HG03439 (cell line): Measurements from ENCODE around the gene RPRD1A.
"Not testable (repeated sequence)": the region's sequence is repeated elsewhere in the genome, so short reads cannot be mapped to it uniquely, and the experiment has no call there.

Experiments used
- ATAC-seq: cut with Tn5 transposase; IDR thresholded peaks from one replicate; pipeline ENCODE4 v1.9.1; 2021; ENCODE audit warnings: mild to moderate bottlenecking, moderate library complexity; ENCODE audit not compliant: unreplicated experiment

RPRD1A gene

DNA sequence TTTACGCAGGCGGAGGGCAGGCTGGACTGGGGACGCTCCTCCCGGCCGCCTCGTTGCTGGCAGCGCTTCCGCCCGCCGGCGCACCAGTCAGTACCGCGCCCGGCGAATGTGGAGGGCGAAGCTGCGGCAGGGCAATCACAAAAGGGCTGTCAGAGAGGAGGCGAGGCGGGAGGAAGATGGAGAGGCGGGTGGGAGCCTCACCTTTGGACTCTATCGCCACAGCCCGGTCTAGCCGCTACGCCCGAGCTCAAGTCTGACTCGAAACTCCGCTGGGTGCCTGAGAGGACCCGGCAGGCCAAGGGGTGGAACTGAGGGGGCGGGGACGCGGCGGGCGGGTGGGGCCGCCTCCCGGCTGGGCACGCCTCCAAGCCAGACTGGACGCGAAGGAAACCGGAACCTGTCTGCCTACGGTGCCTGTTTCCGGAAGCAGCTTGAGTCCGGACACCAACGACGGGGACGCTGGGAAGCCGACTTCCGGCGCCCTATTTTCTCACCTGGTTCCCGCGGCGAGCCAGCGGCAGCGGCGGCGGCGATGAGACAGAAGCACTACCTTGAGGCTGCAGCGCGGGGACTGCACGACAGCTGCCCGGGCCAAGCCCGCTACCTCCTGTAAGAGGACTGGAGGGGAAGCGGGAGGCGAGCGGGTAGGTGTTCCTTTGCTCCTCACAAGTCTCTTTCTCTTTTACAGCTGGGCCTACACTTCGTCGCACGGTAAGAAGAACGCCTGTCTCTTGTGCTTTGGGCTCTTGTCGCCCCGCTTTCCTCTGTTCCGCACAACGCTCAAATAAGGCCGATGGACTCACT is 95.0 kb downstream of the RPRD1A start, which contains the start of gene RMP24:
TSS of gene RMP24 (plus strand) at position 483 of the 804 bp plus-strand sequence.
- peak; percentile 94 for ATAC-seq

DNA sequence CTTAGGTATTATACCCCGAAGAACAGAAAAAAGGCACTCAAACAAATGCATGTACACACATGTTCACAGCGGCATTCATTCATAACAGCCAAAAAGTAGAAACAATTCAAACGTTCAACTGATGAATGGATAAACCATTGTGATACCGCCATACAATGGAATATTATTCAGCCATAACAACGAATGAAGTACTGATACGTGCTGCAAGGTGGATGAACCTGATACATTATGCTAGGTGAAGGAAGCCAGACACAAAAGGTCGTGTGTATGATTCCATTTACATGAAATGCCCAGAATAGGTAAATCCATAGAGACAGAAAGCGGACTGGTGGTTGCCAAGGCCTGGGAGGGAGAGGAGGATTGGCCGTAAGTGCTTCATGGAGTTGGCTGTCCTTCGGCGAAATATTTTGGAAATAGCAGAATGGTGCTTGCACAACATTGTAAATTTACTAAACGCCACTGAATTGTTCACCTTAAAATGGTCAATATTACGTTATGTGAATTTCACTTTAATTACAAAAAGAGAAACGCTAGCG is 95.6 kb downstream of the RPRD1A start:
- peak; percentile 24 for ATAC-seq

DNA sequence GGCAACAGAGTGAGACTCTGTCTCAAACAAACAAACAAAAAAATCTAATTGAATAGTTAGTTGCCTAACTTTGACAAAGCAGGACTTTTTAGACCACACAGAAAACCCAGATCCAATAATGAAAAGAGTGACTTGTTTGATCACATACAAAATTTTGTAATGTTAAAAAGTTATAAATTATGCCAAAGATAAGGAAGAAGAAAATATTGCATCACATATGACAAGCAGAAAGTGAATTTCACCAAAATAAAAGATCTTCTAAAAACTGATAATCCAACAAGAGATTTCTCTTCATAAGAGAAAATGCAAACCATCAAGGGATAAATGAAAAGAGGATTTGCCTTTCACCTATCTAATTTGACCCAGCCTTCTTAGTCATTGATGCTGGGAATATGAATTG is 97.7 kb downstream of the RPRD1A start:
- no peak for ATAC-seq

DNA sequence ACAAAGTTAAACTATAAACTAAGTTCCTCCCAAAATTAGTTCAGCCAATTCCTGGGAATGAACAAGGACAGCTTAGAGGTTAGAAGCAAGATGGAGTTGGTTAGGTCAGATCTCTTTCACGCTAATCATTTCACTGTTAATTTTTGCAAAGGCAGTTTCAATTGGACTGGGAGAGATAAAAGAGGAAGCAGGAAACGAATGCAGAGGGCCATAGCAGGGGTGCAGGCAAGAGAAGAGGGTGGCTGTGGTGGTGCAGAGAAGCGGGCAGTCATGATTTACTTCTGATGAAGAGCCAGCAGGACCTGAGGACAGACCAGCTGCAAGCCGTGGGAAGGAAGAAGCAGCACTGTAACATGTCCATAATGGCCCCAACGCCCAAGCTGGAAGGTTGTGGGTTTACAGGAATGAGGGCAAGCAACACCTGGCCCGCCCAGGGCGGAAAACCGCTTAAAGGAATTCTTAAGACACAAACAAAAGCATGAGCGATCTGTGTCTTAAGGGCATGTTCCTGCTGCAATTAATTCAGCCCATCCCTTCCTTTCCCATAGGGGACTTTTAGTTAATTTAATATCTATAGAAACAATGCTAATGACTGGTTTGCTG is 99.0 kb downstream of the RPRD1A start:
- ATAC-seq = no peak

DNA sequence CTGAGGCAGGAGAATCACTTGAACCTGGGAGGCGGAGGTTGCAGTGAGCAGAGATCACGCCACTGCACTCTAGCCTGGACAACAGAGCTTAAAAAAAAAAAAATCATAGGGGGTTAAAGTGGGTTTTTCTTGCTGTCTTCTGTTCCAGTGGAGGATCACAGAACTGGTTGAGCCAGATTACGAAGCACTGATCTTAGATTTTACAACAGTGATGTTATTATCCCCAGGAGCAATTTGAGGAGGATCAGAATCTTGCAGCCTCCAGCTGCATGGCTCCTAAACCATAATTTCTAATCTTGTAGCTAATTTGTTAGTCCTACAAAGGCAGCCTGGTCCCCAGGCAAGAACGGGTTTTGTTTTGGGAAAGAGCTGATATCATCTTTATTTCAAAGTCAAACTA is 99.5 kb downstream of the RPRD1A start:
- ATAC-seq = not testable (repeated sequence)

DNA sequence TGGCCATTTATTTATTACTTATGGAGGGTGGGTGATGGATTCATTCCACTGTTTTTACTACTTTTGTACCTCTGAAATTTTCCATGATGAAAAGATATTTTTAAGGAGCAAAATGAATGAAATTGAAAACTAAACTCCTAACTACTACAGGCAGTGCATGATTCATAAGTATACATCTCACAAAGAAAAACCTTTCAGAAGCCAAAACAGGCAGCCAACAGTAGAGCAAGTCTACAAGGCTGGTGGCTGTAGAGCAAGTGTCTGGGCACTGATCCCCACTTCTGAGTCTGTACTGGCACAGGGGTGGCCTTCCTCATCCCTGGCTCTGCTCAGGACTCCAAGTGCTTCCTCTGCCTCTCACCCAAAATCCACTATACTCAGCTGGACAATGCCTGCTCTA is 103.0 kb downstream of the RPRD1A start:
- no peak for ATAC-seq

DNA sequence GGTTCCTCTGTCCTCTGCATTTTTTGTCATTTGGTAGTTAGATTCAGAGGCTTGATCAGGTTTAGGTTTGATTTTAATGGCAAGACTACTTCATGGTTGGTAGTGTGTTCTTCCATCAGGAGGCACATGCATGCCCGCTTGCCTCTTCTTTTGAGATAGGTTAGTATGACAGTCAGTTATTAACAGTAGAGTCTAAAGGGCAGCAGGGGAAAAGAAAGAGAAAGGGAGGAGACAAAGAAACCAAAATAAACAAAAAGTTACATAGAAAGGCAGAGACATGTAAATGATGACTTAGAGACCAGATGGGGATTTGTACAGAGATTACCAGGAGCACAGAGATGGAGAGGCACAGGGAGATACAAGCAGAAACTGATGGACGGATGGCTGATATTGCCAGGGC is 105.0 kb downstream of the RPRD1A start:
- no peak for ATAC-seq

DNA sequence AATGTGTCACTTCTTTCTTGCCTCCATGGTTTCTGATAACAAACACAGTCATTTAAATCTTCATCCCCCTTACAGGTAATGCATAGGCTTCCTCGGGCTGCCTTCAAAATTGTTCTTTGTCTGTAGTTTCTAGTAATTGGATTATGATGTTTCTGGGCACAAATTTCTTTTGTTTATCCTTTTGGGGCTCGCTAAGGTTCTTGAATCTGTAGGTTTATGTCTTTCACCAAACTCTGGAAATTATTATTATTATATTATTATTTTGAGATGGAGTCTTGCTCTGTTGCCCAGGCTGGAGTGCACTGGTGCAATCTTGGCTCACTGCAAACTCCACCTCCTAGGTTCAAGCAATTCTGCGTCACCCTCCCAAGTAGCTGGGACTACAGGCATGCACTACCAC is 111.1 kb downstream of the RPRD1A start:
- ATAC-seq = no peak

DNA sequence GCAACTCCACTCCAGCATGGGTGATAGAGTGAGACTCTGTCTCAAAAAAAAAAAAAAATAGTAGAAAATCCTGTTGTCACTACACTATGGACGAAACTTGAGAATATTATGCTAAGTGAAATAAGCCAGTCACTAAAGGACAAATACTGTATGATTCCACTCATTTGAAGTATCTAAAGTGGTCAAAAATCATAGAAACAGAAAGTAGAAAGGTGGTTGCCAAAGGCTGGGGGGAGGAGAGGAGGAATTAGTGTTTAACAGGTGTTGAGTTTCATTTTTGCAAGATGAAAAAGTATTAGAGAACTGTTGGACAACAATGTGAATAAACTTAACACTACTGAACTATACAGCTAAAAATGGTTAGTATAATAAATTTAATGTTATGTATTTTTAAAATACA is 113.7 kb downstream of the RPRD1A start:
- ATAC-seq = no peak

DNA sequence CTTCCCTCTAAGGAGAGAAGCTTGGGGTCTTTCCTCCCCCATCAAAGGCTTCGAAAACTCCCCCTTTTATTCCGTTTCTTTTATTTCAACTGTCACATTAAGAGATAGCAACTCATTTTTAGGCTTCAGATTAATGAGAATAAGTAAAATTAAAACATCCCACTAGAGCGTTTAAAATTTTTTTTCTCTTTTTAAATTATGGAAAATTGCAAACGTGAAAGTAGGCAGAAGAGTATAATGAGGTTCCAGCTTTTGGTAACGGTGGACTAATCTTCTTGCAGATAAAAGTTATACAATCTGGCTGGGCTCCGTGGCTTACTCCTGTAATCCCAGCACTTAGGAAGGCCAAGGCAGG is 116.8 kb downstream of the RPRD1A start:
- no peak for ATAC-seq

DNA sequence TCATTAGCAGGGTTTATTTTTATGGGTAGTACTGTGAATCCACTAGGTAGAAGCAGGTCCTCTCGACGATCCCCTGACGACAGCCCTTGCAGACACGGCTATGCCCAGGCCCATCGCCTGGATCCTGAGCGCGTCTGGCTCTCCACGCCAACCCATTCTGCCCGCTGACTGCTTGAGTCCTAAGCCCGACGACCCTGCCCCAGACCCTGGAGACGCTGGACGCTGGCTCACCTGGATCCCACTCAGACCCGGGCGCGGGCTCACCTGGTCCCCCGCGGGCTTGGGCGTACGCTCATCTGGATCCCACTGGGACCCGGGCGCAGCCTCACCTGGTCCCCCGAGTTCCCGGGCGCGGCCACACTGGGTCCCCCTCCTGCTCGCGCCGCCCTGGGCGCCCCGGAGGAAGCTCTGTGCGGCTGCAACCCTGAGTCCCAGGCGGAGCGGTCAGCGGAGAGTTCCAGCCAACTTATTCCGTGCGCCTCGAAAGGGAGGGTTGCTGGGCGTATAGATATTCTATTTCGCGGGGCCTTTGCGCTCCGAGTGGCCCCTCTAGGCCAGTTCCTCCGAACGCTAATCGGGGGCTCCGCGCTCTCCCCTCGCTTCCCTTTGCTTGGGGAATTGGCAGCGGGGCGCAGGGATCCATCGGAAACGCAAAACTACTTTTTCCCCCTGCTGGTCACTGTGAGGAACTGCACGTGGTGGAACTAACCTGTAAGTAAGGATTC is 117.3 kb downstream of the RPRD1A start:
- no peak for ATAC-seq

DNA sequence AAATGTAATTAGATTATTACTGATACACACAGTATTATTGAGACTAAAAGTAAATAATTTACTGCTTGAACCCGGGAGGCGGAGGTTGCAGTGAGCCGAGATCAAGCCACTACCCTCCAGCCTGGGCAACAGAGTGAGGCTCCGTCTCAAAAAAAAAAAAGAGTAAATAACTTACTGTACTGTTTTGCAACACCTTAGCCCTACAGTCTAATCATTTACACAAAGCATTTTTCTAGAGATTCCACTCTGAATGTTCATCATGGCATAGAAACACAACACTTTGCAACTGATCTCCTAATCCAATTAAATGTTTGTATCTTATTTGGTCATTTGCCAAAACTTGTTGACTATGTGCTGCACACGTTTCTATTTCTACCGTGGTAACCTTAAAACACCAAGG is 118.3 kb downstream of the RPRD1A start:
- ATAC-seq = no peak

DNA sequence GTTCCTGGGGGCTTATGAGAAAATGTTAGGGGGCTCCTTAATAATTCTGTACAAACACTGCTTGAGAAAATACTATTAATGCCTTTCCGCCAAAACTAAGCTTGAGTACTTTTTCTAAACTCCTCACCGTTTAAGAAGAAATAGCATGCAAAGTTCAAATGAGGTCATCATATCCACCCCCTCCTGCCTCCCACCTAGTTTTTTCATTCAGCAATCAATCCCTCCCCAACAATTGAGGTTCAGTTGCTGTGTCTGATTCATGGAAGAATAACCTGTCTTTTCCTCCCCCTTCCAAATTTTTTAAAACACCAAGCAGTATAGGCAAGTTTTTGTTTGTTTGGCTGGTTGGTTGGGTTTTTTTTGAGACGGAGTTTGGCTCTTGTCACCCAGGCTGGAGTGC is 119.3 kb downstream of the RPRD1A start:
- ATAC-seq = no peak

DNA sequence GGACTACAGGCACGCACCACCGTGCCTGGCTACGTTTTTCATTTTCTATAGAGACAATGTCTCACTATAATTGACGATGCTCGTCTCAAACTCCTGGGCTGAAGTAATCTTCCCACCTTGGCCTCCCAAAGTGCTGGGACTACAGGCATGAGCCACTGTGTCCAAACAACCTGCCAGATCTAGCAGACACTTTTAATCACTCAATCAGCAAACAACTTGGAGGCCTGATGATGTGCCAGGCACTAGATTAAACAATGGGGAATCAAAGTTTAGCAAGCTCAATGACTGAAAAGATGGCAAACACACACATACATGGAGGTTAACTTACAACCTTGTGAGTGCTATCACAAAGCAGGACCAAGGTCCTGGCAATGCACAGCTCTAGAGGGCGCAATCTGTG is 124.7 kb downstream of the RPRD1A start:
- ATAC-seq = no peak

DNA sequence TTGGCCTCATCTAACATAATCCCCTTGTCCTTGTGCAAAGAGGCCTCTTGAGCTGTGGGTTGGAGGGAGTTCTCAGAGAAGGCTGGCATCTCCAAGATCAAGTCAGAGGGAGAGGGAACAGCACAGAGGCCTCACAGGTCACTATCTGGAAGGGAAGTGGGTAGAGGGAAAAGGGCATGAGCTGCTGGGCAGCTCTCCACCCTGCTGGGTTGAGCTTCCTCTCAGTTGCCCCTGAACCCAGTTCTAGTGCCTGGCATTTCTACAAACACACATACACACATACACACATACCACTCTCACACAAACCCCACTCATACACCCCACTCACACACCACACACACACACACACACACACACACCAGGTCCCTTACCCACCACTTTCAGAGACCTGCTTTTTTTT is 125.2 kb downstream of the RPRD1A start:
- ATAC-seq = no peak

DNA sequence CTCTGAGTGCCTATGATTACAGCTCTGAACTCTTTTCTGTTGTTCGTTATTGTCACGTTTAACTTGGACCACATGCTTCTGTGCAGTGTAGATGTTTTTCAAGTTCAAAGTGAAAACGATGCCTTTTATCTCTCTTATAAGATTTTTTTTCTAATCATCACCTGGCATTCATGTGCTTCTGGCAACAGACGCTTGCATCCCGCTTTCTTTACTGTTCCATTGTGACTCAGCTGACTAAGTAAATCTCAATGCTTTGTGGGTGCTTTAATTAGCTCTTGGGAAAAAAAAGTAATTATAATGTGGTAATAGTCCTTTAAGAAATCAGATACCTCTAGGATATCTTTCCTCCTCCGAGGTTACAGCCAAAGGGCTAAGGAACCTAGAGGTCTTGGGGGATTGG is 126.1 kb downstream of the RPRD1A start:
- ATAC-seq = no peak
